Esophagus (tissue), 2 donors: Measurements from ENCODE around the gene IQSEC1. TPM values are rescaled to one million over a fixed set of nuclear protein-coding genes. Genes with fewer than 3 reads are reported as not detected.

ENCODE experiments used
- H3K27ac ChIP-seq, 2 donors: one replicate each; pipeline ENCODE4 v1.5.1; 2013; ENCODE audit warnings: low read depth in 2 of 2, mild to moderate bottlenecking in 2 of 2, inconsistent platforms in 1 of 2, low read length in 1 of 2, moderate library complexity in 1 of 2
- H3K27me3 ChIP-seq, 2 donors: one replicate each; pipeline ENCODE4 v1.6.1; 2013; ENCODE audit warnings: low read length in 2 of 2, control low read depth in 1 of 2, mild to moderate bottlenecking in 1 of 2; ENCODE audit not compliant: insufficient read depth in 2 of 2, control insufficient read depth in 1 of 2
- H3K36me3 ChIP-seq, 2 donors: one replicate each; pipeline ENCODE4 v1.6.1; 2013; ENCODE audit warnings: low read length in 1 of 2; ENCODE audit not compliant: control insufficient read depth in 2 of 2, insufficient read depth in 2 of 2
- H3K4me1 ChIP-seq, 2 donors: one replicate each; pipeline ENCODE4 v1.6.1; 2013; ENCODE audit warnings: low read length in 1 of 2; ENCODE audit not compliant: control insufficient read depth in 2 of 2, insufficient read depth in 2 of 2
- H3K4me3 ChIP-seq, 2 donors: one replicate each; pipeline ENCODE4 v1.5.1; 2013; ENCODE audit warnings: low read length in 2 of 2, mild to moderate bottlenecking in 2 of 2, low read depth in 1 of 2, moderate library complexity in 1 of 2
- H3K9me3 ChIP-seq, 2 donors: one replicate each; pipeline ENCODE4 v1.6.1; 2013; ENCODE audit warnings: mild to moderate bottlenecking in 2 of 2, low read depth in 1 of 2, low read length in 1 of 2, moderate library complexity in 1 of 2; ENCODE audit not compliant: control insufficient read depth in 2 of 2, insufficient read depth in 1 of 2
- WGBS, 2 donors: extraction: QIAGEN DNeasy Blood & Tissue Kit; methylation state at CpG; one replicate each; pipeline ENCODE4 v1.1.7; 2013; 5-methylcytosine and 5-hydroxymethylcytosine counted together
- polyA plus RNA-seq, 2 donors: library from polyadenylated mRNA; stranded (reverse); fragments of 200-250 nt; gene quantifications; one replicate each; pipeline ENCODE4 v1.2.3, GENCODE V29; 2013
- donor health status: healthy with polysubstance abuse.
- donor health status: Bipolar disorder and iron deficiency.

Gene IQSEC1
- polyA plus RNA-seq, 2 donors = 4.1 to 5.2 TPM

GRCh38 chr3:13019243-13020095, 53.8 kb downstream of the IQSEC1 start:
- Histone ChIP-seq H3K36me3 (no peaks in the 10 kb centered on the region), H3K27ac (no peak overlapping the region), H3K4me1 (peaks cover 9 to 32% of the 10 kb centered on the region in 2 donors), H3K4me3 (no peak overlapping the region), H3K9me3 (no peaks in the 10 kb centered on the region), H3K27me3 (no peaks in the 10 kb centered on the region)
- WGBS, 2 donors = 51 to 58% methylated on average over 29 to 30 of the region's 30 CpGs

GRCh38 chr3:13018561-13019242, 54.5 kb downstream of the IQSEC1 start:
- Histone ChIP-seq H3K27me3 (no peaks in the 10 kb centered on the region), H3K36me3 (no peaks in the 10 kb centered on the region), H3K4me1 (peaks cover 9 to 32% of the 10 kb centered on the region in 2 donors), H3K9me3 (no peaks in the 10 kb centered on the region), H3K27ac (no peak overlapping the region), H3K4me3 (no peak overlapping the region)
- WGBS, 2 donors = 47 to 58% methylated on average over 15 of the region's 15 CpGs

GRCh38 chr3:13018043-13018451, 55.2 kb downstream of the IQSEC1 start:
- WGBS, 2 donors = 50 to 55% methylated on average over 8 of the region's 8 CpGs
- Histone ChIP-seq H3K4me1 (peaks cover 9 to 32% of the 10 kb centered on the region in 2 donors), H3K9me3 (no peaks in the 10 kb centered on the region), H3K4me3 (no peak overlapping the region), H3K36me3 (no peaks in the 10 kb centered on the region), H3K27me3 (no peaks in the 10 kb centered on the region), H3K27ac (no peak overlapping the region)

GRCh38 chr3:13017361-13018042, 55.7 kb downstream of the IQSEC1 start:
- peaks cover 6 to 32% of the 10 kb centered on the region in 2 donors for H3K4me1 ChIP-seq
- no peaks in the 10 kb centered on the region for H3K9me3 ChIP-seq
- H3K27ac ChIP-seq = no peak overlapping the region
- H3K27me3 ChIP-seq = no peaks in the 10 kb centered on the region
- WGBS, 2 donors = 80 to 81% methylated on average over 16 of the region's 16 CpGs
- no peak overlapping the region for H3K4me3 ChIP-seq
- H3K36me3 ChIP-seq = no peaks in the 10 kb centered on the region

GRCh38 chr3:13016721-13017255, 56.4 kb downstream of the IQSEC1 start:
- Histone ChIP-seq H3K27me3 (no peaks in the 10 kb centered on the region), H3K9me3 (no peaks in the 10 kb centered on the region), H3K4me3 (no peak overlapping the region), H3K27ac (no peak overlapping the region), H3K36me3 (no peaks in the 10 kb centered on the region), H3K4me1 (peaks cover 6 to 30% of the 10 kb centered on the region in 2 donors)
- WGBS, 2 donors = 75 to 79% methylated on average over 9 of the region's 9 CpGs

- peaks cover 6 to 25% of the 10 kb centered on the region in 2 donors for H3K4me1 ChIP-seq
Observed at GRCh38 chr3:13016083-13016720, 57.0 kb downstream of the IQSEC1 start.

GRCh38 chr3:13015286-13016082, 57.7 kb downstream of the IQSEC1 start:
- WGBS, 2 donors = 54 to 59% methylated on average over 17 to 18 of the region's 18 CpGs
- Histone ChIP-seq H3K27ac (peak overlapping the region; percentile 68 to 84), H3K36me3 (no peaks in the 10 kb centered on the region), H3K9me3 (no peaks in the 10 kb centered on the region), H3K4me3 (peak overlapping the region in 1 of 2 donors; percentile 27), H3K27me3 (no peaks in the 10 kb centered on the region), H3K4me1 (peaks cover 6 to 25% of the 10 kb centered on the region in 2 donors)

More at GRCh38 chr3:13016083-13016720, 57.0 kb downstream of the IQSEC1 start:
- H3K9me3 ChIP-seq = no peaks in the 10 kb centered on the region
- no peak overlapping the region for H3K4me3 ChIP-seq
- H3K36me3 ChIP-seq = no peaks in the 10 kb centered on the region
- H3K27ac ChIP-seq = peak overlapping the region; percentile 68 to 84
- WGBS, 2 donors = 45 to 51% methylated on average over 17 of the region's 17 CpGs
- no peaks in the 10 kb centered on the region for H3K27me3 ChIP-seq

GRCh38 chr3:13014755-13015285, 58.4 kb downstream of the IQSEC1 start:
- WGBS, 2 donors = 76 to 78% methylated on average over 6 of the region's 6 CpGs
- peak overlapping the region in 1 of 2 donors; percentile 8 for H3K4me3 ChIP-seq
- H3K27me3 ChIP-seq = no peaks in the 10 kb centered on the region
- no peaks in the 10 kb centered on the region for H3K36me3 ChIP-seq
- H3K27ac ChIP-seq = peak overlapping the region; percentile 68 to 84
- H3K4me1 ChIP-seq = peaks cover 6 to 25% of the 10 kb centered on the region in 2 donors
- no peaks in the 10 kb centered on the region for H3K9me3 ChIP-seq
